GM18499 (cell line): ENCODE results near the gene PARP1.
"Not testable (repeated sequence)": the region's sequence is repeated elsewhere in the genome, so short reads cannot be mapped to it uniquely, and the experiment has no call there.

Experiments used
- ATAC-seq: cut with Tn5 transposase; IDR thresholded peaks from one replicate; pipeline ENCODE4 v1.9.1; 2021; ENCODE audit warnings: moderate number of reproducible peaks; ENCODE audit not compliant: insufficient read depth, unreplicated experiment

PARP1 gene

DNA sequence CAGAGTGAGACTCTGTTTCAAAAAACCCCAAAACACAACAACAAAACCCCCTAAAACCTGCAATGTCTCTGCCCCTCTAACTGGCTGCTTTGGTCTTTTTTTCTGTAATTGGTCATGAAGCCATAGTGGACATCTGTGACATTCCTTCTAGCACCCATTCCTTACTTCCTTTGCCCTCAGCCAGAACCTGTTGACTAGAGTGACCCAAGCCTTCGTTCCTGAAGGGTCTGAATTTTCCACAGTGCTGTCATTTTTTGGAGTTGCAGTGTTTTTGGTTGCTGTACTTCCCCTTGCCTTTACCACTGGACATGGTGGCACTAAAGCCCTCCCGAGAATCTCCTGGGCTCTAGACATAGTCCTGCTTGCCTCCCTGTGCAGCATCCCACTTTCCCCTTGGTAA is 50.5 kb downstream of the PARP1 start:
- ATAC-seq = no peak

DNA sequence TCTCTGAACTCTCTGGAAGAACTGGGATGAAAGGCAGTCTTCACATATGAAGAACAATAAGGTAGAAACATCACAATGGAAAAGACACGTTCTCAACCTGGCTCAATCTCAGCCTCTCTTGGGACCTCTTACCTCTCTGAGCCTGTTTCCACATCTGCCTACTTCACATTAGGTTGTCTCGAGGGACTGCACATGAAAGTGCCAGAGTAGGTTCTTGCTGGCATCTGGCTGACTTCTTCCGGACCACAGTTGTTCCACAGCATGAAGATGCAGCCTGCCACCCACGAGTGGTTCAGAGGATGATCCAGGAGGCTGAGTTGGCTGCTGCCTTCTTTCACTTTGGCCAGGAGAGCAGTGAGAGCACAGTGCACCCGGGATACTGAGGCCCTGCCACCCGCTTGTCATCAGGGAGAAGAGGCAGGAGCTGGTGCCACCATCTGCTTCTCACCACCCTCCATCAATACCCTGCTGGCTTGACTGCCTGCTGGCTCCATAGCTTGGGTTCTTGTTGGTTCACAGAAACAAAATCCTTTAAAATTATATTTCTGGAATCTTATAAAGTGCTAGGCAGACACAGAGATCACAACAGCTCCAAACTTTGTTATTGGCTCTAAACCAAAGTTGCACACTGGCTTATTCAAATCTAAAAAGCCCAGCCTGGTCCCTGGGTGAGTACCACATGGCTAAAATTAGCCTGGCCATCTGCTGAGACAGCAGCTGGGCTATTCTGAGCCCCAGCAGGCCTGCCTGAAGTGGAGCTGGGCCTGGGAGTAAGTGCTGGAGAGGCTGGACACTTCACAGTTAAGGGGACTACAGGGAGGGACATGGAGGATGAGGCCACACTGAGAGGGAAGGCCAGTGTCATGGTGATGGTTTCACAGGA is 52.0 kb downstream of the PARP1 start:
- no peak for ATAC-seq

DNA sequence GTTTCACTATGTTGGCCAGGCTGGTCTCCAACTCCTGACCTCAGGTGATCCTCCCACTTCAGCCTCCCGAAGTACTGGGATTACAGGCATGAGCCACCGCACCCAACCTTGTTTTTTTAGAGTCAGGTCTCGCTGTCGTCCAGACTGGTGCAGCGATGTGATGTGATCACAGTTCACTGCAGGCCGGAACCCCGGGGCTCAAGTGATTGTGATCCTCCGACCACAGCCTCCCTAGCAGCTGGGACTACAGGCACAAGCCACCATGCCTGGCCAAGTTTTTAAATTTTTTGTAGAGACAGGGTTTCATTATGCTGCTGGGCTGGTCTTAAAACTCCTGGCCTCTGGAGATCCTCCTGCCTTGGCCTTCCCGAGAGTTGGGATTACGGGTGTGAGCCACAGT is 52.9 kb downstream of the PARP1 start:
- ATAC-seq = no peak

DNA sequence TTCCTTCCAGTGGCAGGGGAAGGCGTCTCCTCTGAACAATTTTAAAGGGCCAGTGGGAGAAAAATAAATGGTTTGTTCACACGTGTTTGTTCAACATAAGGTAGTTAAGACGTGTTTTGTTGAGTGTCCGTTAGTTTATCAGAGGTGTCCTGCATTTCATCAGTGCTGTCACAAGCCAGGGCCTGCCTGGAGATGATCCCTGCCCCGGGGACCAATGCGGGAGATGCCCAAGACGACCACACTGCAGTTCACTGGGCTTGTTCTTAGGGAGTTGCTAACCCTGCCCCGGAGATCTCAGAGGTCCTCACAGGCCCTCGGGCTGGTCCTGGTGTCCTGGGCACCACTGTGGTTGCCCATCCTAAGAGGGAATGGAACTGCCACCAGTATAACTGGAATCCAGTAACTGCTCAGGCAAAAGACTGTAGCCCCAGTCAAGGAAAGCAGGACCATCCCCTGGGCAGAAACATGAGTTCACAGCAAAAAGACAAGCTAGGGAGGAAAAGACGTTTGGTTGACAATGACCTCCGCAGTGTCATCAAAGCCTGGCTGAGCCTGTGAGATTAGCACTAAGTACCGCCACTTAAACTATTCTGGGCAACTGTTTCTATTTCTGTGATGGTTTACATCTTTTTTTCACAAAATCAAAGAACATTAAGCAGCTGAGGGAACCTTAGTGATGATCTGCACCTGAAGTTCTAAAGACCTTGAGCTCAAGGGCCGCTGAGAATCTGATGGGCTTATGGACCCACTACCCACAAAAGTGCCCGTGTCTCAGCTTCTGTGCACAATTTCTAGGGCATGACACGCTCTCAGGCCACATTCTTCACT is 54.0 kb downstream of the PARP1 start:
- no peak for ATAC-seq

DNA sequence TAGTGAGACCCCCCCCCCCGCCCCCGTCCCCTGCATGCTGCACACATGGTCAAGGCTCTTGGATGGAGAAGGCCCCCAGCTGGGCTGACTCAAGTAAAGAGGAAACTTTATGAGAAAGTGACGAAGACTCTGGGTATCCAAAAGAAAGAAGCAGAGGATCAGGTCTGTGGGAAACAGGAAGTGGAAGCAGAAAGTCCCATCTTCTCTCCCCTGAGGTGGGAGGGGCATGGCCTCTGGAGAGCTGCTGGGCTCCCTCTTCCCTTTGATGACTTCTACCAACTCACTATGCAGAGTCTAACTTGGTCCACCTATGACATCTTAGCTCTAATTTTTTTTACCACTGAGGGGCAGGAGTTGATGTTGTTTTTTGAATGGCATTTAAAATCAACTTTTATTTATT is 56.2 kb downstream of the PARP1 start:
- ATAC-seq = no peak

DNA sequence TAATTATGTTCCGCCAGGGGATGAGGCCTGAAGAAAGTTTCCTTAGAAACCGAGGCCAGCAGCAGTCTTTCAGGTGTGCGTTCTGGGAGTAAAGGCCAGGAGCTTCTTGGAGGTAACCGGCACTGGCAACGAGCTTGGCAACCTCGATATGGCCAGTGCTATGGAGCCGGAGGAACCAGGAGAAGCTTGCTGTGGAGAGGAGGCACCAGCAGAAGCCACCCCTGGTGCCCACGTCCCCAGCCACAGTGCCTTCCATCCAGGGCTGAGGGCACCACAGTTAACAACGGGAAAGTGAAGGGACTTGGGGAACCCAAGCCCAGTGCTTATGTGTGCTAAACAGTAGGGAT is 57.4 kb downstream of the PARP1 start:
- no peak for ATAC-seq

DNA sequence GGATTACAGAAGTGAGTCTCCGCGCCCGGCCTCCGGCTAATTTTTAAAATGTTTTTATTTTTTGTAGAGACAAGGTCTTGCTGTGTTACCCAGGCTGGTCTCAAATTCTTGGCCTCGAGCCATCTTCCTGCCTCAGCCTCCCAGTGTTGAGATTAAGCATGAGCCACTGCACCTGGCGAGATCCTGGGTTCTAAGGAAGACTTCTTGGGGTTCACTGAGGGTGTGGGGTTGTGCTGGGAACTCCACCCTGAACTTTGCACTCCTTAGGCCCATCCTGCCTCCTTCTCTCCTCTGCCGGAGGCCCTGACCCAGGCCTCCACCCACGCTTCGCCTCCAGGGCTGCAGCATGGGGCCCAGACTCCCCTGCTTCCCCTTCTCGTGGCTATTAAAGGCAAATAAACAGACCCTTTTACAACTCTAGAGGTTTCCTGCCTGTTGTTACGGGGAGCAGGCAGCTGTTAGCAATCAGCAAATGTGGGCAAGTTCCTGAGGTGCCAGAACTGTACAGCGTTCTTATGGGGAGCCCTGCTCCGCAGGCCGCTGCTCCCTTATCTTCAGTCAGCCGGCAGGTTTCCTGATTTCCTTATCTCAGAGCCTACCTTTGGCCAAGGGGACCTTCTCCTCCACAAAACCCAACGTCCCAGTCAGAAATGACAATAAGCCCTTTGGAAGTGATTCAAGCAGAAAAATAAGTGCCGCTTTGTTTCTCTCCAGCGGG is 57.9 kb downstream of the PARP1 start:
- ATAC-seq = no peak

DNA sequence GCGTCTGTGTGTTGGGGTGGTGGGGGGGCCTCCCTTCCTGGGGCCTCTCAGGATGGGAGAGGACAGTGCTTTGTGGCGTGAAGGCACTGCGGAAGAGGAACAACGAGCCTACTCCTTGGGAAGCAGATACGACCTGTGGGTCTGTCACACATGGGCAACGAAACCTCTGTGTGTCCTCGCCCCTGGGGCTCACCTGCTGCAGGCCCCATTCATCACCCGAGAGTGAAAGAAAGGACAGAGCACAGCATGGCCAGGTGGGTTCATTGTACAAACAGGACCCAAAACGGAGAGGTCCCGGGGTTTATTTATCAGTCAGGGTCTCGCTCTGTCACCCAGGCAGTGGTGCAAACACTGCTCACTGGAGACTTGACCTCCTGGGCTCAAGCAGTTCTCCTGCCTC is 58.8 kb downstream of the PARP1 start:
- no peak for ATAC-seq

DNA sequence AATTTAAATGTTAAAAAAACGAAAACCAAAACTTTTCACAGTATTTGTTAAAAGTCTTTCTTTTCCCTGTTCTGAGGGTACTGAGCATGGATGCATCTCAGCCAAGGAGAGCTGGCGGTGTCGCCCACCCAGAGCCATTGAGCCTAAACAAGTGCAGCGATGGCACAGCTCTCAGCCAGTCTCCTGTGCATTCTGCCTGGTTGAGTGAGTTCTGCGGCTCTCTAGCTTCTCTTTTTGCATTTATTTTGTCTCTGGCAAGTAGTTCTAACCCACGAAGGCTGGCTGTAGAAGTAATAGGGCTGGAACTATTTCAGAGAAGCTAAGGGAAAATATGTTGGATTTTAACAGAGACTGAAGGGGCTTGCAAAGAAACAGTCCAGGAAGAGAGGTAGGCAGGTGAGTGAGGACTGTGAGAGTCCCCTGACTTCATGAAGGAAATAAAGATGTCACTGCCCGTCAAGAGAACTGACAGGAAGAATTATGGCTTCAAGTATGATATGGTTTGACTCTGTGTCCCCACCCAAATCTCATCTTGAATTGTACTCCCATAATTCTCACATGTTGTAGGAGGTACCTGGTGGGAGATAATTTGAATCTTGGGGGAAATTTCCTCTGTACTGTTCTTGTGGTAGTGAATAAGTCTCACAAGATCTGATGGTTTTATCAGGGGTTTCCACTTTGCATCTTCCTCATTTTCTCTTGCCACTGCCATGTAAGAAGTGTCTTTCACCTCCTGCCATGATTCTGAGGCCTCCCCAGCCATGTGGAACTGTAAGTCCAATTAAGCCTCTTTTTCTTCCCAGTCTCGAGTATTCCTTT is 63.2 kb downstream of the PARP1 start:
- no peak for ATAC-seq

DNA sequence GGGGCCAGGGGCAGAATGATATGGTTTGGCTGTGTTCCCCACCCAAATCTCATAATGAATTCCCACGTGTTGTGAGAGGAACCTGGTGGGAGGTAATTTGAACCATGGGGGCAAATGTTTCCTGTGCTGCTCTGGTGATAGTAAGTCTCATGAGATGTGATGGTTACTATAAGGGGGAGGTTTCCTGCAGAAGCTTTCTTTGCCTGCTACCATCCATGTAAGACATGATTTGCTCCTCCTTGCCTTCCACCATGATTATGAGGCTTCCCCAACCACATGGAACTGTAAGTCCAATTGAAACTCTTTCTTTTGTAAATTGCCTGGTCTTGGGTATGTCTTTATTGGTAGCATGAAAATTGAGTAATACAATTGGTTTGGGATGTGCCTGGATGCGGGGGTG is 65.2 kb downstream of the PARP1 start:
- ATAC-seq = no peak

DNA sequence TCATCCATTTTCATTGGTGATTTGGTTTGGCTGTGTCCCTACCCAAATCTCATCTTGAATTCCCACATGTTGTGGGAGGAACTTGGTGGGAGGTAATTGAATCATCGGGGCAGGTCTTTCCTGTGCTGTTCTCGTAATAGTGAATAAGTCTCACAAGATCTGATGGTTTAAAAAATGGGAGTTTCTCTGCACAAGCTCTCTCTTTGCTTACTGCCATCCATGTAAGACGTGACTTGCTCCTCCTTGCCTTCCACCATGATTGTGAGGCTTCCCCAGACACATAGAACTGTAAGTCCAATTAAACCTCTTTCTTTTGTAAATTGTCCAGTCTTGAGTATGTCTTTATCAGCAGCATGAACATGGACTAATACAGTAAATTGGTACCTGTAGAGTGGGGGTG is 67.8 kb downstream of the PARP1 start:
- ATAC-seq = not testable (repeated sequence)

DNA sequence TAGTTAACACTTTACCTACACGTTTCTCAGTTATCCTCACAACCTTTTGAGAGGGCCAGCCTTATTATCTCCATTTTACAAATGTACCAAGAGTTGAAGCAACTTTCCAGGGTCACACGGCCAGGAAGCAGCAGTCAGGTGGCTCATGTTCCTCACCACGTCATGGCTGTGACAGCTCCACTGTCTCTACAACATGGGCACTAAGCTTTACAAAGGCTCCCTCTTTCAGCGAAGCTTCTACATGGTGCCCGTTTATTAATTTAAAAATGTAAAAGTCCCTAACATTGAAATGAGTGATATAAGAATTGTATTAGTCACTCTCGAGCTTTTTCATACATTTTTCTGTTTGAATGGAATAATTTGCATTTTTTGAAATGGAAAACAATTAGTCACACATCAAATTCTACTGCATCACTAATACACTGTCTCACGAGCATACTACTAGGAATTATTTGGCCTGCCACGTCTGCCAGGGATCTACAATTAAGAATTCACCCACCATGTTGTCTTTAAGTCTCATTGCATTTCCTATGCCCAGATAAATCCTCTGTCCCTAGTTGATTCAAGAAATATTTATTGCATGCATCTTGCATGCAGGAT is 70.5 kb downstream of the PARP1 start:
- no peak for ATAC-seq

DNA sequence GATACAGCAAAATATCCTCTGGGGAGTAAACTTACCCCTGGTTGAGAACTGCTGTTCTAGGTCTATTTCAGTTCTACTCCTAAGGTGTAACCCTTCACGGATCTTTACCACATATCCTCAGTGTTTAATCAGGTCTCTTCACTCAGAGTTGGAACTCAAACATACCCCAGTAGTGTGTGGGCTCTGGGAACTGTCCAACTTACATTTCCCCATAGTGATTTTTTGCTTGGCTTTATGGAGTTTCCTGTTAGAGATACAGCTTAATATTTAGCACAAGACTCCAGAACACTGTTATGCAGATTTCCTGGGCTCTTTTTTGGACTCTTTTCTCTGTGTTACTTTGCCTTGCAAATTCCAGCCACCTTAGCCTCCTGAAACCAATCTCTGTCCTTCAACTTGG is 72.2 kb downstream of the PARP1 start:
- ATAC-seq = no peak

DNA sequence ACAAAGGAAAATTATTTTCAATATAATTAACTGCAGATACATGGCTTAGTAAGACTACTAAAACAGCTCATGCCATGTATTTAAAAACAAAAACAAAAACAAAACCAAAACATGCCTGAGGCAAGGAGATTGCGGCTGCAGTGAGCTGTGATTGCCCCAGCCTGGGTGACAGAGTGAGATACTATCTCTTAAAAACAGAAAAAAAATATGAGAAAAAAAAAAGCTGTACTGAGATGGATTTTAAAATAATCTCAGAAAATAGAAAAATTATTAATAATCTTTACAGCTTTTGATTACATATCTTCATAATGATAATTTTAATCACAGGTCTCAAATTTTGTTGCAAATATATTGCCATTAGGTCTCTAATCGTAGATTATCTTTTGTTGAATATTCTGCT is 74.9 kb downstream of the PARP1 start:
- no peak for ATAC-seq

DNA sequence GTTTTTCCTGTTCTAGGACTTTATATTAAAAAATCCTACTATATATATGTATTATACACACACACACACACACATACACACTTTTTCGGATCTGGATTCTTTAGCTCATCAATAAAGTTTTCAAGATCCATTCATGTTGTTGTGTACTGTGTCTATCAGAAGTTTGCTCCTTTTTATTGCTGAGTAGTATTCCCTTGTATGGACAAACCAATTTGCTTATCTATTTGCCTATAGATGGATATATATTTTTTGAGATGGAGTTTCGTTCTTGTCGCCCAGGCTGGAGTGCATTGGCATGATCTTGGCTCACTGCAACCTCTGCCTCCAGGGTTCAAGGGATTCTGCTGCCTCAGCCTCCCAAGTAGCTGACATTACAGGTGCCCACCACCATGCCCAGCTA is 78.7 kb downstream of the PARP1 start:
- no peak for ATAC-seq

DNA sequence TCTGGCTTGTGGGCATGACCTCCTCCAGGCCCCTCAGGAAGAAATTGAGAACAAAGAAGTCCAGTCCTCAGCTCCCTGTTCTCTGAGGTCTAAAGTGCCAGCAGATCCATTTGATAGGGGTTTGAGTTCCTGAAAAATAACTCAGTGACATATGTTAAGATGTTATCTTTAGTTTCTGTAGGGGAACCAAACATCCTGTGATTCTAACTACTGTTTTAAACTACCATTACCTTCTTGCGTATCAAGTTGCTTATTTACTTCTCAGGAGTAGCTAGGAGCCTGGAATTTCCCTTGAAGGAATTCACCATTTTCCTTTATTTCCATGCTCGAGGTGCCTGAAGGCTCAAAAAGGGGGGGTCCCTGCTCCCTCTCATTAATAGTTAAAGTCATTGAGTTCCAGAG is 80.1 kb downstream of the PARP1 start:
- no peak for ATAC-seq

DNA sequence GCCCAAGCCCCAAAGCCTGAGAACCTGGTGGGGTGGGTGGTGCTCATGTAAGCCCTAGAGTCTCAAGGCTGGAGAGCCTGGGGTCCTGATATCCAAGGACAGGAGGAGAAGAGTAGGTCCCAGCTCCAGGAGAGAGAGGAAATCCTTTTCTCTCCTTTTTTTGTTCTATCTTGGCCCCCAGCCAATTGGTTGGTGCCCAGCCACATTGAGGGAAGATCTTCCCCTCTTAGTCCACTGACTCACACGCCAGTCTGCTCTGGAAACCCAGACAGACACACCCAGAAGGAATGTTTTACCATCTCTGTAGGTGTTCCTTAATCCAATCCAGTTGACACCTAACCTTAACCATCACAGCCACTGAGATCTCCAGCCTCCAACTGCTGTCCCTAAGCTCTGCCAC is 82.7 kb downstream of the PARP1 start:
- no peak for ATAC-seq

DNA sequence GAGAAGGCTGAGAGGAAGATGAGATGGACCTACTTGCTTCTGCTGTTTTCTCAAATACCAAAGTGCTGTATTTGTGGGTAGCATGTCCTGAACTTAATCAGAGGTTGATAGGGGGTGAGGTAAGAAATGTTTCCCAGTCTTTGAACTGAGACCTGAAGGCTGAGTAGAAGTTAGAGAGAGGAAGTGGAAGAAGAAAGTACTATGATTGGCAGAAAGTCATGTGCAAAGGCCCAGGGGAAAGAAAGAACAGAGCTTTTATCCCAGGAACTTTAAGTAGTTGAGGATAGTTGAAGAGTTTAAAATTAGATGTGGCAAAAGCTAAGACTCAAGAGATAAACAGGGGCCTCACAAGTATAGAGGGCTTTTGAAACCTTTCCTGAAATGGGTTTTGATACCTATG is 83.4 kb downstream of the PARP1 start:
- ATAC-seq = no peak

DNA sequence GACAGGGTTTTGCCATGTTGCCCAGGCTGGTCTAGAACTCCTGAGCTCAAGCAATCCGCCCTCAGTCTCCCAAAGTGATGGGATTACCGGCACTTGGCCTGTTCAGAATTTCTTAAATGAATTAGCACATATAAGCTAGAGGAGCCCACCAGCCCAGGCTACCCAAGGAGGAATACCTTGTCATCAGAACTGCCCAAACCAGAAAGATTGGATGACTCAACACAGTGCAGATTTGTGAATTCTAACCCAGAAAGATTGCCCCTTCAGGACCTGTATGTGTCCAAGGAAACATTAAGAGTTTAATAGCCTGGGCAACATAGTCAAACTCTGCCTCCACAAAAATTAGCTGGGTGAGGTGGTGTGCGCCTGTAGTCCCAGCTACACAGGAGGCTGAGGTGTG is 84.9 kb downstream of the PARP1 start:
- ATAC-seq = no peak

DNA sequence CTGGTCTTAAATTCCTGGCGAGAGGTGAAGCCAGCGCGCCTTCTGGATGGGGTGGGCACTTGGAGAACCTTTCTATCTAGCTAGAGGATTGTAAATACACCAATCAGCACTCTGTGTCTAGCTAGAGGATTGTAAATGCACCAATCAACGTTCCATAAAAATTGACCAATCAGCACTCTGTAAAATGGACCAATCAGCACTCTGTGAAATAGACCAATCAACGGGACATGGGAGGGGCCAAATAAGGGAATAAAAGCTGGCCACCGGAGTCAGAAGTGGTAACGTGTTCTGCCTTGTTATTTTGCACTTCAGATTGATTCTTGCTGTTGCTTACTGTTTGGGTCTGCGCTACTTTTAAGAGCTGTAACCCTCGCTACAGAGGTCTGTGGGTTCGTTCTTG is 87.0 kb downstream of the PARP1 start:
- no peak for ATAC-seq
